ENCODE data around the gene AK2. TPM values are rescaled to one million over a fixed set of nuclear protein-coding genes. Genes with fewer than 3 reads are reported as not detected.
"Not testable (repeated sequence)": the region's sequence is repeated elsewhere in the genome, so short reads cannot be mapped to it uniquely, and the experiment has no call there.

AK2 gene
- total RNA-seq, 4 donors from 2014 or later: 70.2 to 108 (median 80.7) TPM

DNA sequence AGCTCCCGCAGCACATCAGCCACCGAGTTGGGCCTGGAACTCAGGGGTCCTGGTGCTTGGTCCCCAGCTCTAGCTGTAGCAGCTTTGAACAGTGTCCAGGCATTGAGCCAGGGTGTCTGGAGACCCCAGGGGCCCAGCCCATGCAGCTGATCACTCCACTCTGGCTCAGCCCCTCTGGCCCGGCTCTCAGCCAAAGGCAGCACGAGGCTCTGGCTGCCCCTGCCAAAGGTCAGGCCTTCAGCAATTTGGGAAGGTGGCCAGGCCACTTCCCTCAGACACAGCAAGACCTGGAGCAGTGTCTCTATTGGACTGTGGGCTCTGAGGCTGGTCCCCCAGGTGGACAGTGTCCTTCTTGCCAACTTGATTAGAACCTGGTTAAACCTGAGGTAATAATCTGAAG is 37.7 kb downstream of the AK2 start:
- no peaks in the 10 kb centered on the region for H3K36me3 ChIP-seq
- H3K4me1 ChIP-seq: peaks cover 25 to 32% (median 27%) of the 10 kb centered on the region in 4 donors
- TF ChIP-seq EP300 (IDR thresholded peaks at IDR 0.05) (no peak), POLR2A (IDR thresholded peaks at IDR 0.05; ENCODE audit: low read depth) (no peak), POLR2AphosphoS5 (IDR thresholded peaks at IDR 0.05) (no peak)
- TF ChIP-seq, protein P1, sequence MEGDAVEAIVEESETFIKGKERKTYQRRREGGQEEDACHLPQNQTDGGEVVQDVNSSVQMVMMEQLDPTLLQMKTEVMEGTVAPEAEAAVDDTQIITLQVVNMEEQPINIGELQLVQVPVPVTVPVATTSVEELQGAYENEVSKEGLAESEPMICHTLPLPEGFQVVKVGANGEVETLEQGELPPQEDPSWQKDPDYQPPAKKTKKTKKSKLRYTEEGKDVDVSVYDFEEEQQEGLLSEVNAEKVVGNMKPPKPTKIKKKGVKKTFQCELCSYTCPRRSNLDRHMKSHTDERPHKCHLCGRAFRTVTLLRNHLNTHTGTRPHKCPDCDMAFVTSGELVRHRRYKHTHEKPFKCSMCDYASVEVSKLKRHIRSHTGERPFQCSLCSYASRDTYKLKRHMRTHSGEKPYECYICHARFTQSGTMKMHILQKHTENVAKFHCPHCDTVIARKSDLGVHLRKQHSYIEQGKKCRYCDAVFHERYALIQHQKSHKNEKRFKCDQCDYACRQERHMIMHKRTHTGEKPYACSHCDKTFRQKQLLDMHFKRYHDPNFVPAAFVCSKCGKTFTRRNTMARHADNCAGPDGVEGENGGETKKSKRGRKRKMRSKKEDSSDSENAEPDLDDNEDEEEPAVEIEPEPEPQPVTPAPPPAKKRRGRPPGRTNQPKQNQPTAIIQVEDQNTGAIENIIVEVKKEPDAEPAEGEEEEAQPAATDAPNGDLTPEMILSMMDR (IDR thresholded peaks at IDR 0.05): no peak
- no peak overlapping the region for H3K27ac ChIP-seq (replicated peaks in 1 of 4)
- no peak overlapping the region for H3K4me3 ChIP-seq
- DNase-seq (ENCODE audit: extremely low spot score): no peak
- H3K9me3 ChIP-seq: no peaks in the 10 kb centered on the region
- H3K27me3 ChIP-seq: no peaks in the 10 kb centered on the region
- 73% methylated on average over 4 of the region's 4 CpGs for WGBS
- intact Hi-C loops (cut with DNase I): no loop called here

DNA sequence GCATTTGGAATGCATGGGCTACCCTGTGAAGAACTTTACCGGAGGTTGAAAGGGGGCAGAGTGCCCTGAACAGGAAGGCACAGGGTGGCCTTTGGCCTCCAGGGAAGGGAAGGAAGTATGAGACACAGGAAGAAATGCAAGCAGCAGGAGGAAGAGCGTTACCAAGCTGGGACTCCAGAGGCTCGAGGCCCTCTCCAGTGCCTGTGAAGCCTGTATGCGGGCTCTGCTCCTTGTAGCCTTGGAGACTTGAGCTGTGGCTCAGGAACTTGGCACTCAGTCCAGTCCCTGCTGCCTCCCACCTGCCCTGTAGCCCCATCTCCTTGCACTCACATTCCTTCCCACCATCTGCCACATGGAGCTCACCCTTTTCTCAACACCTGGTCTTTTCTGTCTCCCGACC is 38.6 kb downstream of the AK2 start:
- intact Hi-C loops (cut with DNase I): no loop called here
- Histone ChIP-seq H3K27ac (replicated peaks in 1 of 4) (peak overlapping the region in 3 of 4 donors; percentile 2 to 29 (median 3)), H3K4me3 (no peak overlapping the region), H3K36me3 (no peaks in the 10 kb centered on the region), H3K9me3 (no peaks in the 10 kb centered on the region), H3K4me1 (peaks cover 24 to 30% (median 26%) of the 10 kb centered on the region in 4 donors), H3K27me3 (no peaks in the 10 kb centered on the region)
- 70% methylated on average over 5 of the region's 5 CpGs for WGBS
- peak in 1 of 2 donors; percentile 20 for TF ChIP-seq POLR2AphosphoS5 (IDR thresholded peaks at IDR 0.05)
- no peak for TF ChIP-seq POLR2A (IDR thresholded peaks at IDR 0.05; ENCODE audit: low read depth)
- DNase-seq (ENCODE audit: extremely low spot score): no peak

DNA sequence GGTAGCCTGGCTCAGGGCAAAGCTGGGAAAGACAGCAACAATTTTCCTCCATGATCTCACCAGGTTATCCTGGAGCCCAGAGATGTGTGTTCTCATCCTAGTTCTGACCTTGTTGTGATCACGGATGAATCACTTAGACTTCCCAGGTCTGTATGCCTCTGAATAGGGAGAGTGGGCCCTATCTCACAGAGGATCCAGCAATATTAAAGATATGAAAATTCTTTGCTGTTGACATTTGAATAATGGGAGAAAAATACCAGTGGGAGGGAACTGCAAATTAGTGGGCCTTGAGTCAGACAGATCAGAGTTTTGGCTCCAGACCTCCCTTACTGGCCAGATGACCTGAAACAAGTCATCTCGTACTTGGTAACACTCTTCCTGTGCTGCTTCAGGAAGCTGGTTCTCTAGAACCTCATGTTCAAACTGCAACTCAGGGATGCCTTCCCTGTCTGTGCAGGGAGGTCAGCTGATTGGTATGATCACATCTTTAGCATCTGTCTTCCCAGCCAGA is 39.2 kb downstream of the AK2 start:
- TF ChIP-seq POLR2A (IDR thresholded peaks at IDR 0.05; ENCODE audit: low read depth): no peak
- no peaks in the 10 kb centered on the region for H3K9me3 ChIP-seq
- no peaks in the 10 kb centered on the region for H3K36me3 ChIP-seq
- intact Hi-C loops (cut with DNase I): no loop called here
- no peak overlapping the region for H3K4me3 ChIP-seq
- no peak for DNase-seq (ENCODE audit: extremely low spot score)
- peak overlapping the region in 3 of 4 donors; percentile 2 to 29 (median 3) for H3K27ac ChIP-seq (replicated peaks in 1 of 4)
- H3K27me3 ChIP-seq: no peaks in the 10 kb centered on the region
- H3K4me1 ChIP-seq: peaks cover 30 to 36% (median 31%) of the 10 kb centered on the region in 4 donors
- 38% methylated on average over 2 of the region's 2 CpGs for WGBS

DNA sequence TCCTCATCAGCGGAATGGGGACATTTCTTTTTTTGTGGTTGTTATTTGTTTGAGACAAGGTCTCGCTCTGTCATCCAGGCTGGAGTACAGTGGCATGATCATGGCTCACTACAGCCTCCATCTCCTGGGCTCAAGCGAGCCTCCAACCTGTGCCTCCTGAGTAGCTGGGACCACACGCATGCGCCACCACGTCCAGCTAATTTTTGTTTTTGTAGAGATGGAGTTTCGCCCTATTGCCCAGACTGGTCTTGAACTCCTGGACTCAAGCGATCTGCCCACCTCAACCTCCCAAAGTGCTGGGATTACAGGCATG is 43.4 kb downstream of the AK2 start:
- H3K9me3 ChIP-seq; DNase-seq (ENCODE audit: extremely low spot score); H3K36me3 ChIP-seq; H3K4me3 ChIP-seq; intact Hi-C loops (cut with DNase I); H3K27me3 ChIP-seq: not testable (repeated sequence)
- Histone ChIP-seq H3K27ac (replicated peaks in 1 of 4) (peak overlapping the region in 3 of 4 donors; percentile 0 to 52 (median 50)), H3K4me1 (peaks cover 47 to 53% (median 50%) of the 10 kb centered on the region in 4 donors)
- 91% methylated on average over 8 of the region's 8 CpGs for WGBS

DNA sequence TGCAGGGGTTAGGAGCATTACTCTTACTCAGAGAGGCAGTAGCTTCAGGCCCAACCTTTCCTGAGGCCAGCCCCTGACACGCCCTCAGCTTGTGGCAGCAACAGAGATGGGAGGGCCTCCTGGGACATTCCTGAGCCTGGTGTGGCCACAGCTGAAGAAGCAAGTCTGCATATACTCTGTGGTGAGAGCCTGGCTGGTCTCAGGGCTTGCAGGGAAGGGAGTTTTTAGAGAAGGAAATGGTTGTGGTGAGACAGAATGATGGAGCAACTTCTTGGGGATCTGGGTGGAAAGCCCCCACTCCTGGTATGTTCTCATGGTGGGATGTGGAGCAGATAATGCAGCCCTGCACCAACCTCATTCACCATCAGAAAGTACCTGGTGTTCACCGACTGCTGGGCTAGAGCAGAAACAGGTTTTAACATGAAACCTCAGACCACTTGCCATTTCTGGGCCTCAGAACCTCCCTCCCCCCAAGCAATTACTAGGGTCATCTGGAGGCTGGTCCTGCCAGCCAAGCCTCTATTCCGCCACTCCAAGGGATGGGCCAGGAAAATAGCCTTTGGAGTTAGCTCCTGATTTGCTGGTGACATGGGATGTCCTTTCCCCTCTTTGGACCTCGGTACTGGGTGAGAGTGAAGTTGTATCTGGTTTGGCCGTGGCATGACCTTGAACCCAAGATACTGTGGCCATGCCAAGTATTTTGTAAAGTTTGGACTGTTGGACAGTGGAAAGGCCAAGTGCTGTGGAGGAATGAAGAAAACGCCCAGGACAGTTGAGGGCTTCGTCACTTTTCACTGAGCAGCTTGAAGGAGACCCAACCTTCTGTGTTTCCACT is 44.0 kb downstream of the AK2 start:
- no peaks in the 10 kb centered on the region for H3K27me3 ChIP-seq
- intact Hi-C loops (cut with DNase I): no loop called here
- H3K36me3 ChIP-seq: no peaks in the 10 kb centered on the region
- 77% methylated on average over 7 of the region's 7 CpGs for WGBS
- TF ChIP-seq POLR2A (IDR thresholded peaks at IDR 0.05; ENCODE audit: low read depth): no peak
- TF ChIP-seq, protein P1 (IDR thresholded peaks at IDR 0.05): no peak
- no peak for TF ChIP-seq EP300 (IDR thresholded peaks at IDR 0.05)
- TF ChIP-seq POLR2AphosphoS5 (IDR thresholded peaks at IDR 0.05): peak; percentile 47 to 50
- DNase-seq (ENCODE audit: extremely low spot score): peak; percentile 93
- H3K4me1 ChIP-seq: peaks cover 41 to 50% (median 47%) of the 10 kb centered on the region in 4 donors
- H3K4me3 ChIP-seq: no peak overlapping the region
- no peaks in the 10 kb centered on the region for H3K9me3 ChIP-seq
- peak overlapping the region; percentile 0 to 52 (median 36) for H3K27ac ChIP-seq (replicated peaks in 1 of 4)

DNA sequence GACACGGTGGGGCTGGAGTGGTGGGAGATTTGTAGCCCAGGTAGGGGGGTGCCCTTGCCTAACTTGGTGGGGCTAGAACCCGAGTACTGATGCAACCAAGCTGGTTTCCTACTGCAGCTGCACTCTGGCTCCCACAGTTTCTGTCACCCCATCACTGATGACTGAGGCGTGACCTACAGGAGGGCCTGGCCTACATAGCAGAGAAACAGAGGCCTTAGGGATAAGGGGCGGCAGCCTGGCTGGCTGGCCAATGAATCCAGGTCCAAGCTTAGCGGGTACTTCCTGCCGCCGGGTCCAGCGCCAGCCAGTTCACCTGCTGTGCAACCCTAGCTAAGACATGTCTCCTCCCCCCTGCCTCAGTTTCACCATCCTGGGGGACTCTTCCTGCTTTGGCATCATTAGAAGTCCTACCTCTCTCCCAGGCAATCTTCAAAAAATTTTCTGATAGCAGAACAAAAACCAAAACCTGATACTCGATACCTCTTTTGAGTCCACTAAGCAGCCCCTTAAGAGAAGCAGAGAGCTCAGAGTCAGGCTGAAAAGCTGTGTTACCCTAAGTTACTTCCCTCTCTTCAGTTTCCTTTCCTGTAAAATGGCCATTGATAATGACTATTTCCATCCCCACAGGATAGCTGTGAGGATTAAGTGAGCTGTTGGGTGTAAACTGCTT is 44.7 kb downstream of the AK2 start:
- WGBS: 78% methylated on average over 8 of the region's 9 CpGs
- no peaks in the 10 kb centered on the region for H3K27me3 ChIP-seq
- H3K27ac ChIP-seq (replicated peaks in 1 of 4): peak overlapping the region; percentile 0 to 52 (median 42)
- peaks cover 34 to 43% (median 40%) of the 10 kb centered on the region in 4 donors for H3K4me1 ChIP-seq
- H3K9me3 ChIP-seq: no peaks in the 10 kb centered on the region
- H3K4me3 ChIP-seq: no peak overlapping the region
- no peak for TF ChIP-seq EP300 (IDR thresholded peaks at IDR 0.05)
- no peak for TF ChIP-seq POLR2A (IDR thresholded peaks at IDR 0.05; ENCODE audit: low read depth)
- TF ChIP-seq, protein P1 (IDR thresholded peaks at IDR 0.05): no peak
- no peak for TF ChIP-seq POLR2AphosphoS5 (IDR thresholded peaks at IDR 0.05)
- no peak for DNase-seq (ENCODE audit: extremely low spot score)
- intact Hi-C loops (cut with DNase I): no loop called here
- H3K36me3 ChIP-seq: no peaks in the 10 kb centered on the region

Measured in esophagus muscularis mucosa (tissue), 4 donors.